ENCODE data around the gene TP53RK. TPM values are rescaled to one million over a fixed set of nuclear protein-coding genes. Genes with fewer than 3 reads are reported as not detected.

Gene TP53RK
- total and polyA plus RNA-seq, 7 donors, result 8.4 to 24.4 (median 10.2) TPM

GRCh38 chr20:46648903-46649649, 40.2 kb downstream of the TP53RK start:
- Histone ChIP-seq H3K4me3 (no peak overlapping the region), H3K4me1 (peaks cover 0 to 11% (median 4%) of the 10 kb centered on the region in 4 donors), H3K9me3 (no peaks in the 10 kb centered on the region), H3K36me3 (no peaks in the 10 kb centered on the region), H3K27ac (no peak overlapping the region), H3K27me3 (peaks cover 0 to 38% (median 0%) of the 10 kb centered on the region in 3 donors)
- no peak for TF ChIP-seq EP300 (IDR thresholded peaks at IDR 0.05)
- TF ChIP-seq POLR2A (IDR thresholded peaks at IDR 0.05), result no peak
- TF ChIP-seq CTCF (IDR thresholded peaks at IDR 0.05), result no peak
- TF ChIP-seq POLR2AphosphoS5 (IDR thresholded peaks at IDR 0.05), result no peak
- 60 to 74% methylated on average over 8 of the region's 8 CpGs for WGBS, 2 donors
- intact Hi-C loops (cut with DNase I), result no loop called here
- DNase-seq, result no peak

DNA sequence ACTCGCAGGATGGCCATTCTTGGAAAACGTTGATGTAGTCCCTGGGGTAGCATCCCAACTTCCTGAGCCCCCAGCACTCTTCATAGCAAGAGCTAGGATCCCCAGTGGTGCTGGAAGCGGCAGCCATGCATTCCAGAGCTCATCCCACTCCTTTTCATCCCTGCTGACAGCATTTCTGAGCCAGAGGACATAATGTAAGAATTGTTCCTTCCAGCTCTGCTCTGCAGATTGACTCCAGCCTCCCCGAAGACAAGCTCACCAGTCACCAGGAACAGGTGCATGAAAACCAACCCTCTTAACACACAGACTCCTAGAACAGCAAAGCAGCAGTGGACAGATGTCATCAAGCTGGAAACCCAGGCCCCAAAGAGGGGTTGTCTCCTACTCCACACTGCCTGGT, 41.8 kb downstream of the TP53RK start:
- TF ChIP-seq CTCF (IDR thresholded peaks at IDR 0.05) (no peak), POLR2AphosphoS5 (IDR thresholded peaks at IDR 0.05) (no peak), POLR2A (IDR thresholded peaks at IDR 0.05) (no peak), EP300 (IDR thresholded peaks at IDR 0.05) (no peak)
- WGBS, 2 donors, result 50 to 54% methylated on average over 4 of the region's 4 CpGs
- Histone ChIP-seq H3K9me3 (no peaks in the 10 kb centered on the region), H3K4me1 (peaks cover 0 to 11% (median 4%) of the 10 kb centered on the region in 4 donors), H3K27me3 (peaks cover 0 to 23% (median 0%) of the 10 kb centered on the region in 3 donors), H3K36me3 (no peaks in the 10 kb centered on the region), H3K27ac (no peak overlapping the region), H3K4me3 (no peak overlapping the region)
- intact Hi-C loops (cut with DNase I), result no loop called here
- DNase-seq, result no peak

DNA sequence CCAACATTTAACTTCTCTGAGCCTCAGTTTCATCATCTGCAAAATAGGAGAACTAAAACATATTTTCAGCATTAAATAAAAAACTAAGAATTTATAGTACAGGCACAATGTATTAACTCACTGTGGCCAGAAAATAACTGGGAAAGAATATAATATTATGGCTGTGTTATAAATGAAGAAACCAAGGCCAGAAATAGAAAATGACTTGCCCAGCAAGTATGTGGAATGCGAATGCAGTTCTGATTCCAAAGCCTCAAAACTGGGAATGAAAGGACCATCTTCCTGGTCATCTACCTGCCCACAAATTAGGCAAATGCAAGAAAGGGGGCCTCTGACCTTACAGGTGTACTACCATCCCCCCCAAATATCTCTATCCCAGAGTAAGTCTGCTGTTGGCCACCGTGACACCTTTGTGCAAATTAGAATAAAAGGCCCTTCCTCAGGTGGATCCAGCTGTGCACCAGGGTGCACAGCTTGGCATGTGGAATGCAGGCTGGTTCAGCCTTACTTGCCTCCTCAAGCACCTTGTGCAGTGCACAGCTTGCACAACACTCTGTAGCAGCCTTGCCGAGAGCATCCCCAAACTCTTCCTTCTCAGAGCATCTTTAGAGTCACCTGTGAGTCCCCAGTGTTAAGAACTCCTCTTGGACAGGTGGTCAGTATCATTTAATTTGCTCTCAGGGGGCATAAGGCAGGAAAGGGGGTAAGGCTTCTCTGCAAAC, 42.4 kb downstream of the TP53RK start:
- TF ChIP-seq CTCF (IDR thresholded peaks at IDR 0.05) (no peak), EP300 (IDR thresholded peaks at IDR 0.05) (no peak)
- Histone ChIP-seq H3K9me3 (no peaks in the 10 kb centered on the region), H3K27me3 (peaks cover 0 to 17% (median 0%) of the 10 kb centered on the region in 3 donors), H3K4me3 (no peak overlapping the region), H3K27ac (no peak overlapping the region), H3K4me1 (peaks cover 0 to 11% (median 4%) of the 10 kb centered on the region in 4 donors), H3K36me3 (no peaks in the 10 kb centered on the region)
- DNase-seq, result no peak
- intact Hi-C loops (cut with DNase I), result no loop called here
- WGBS, 2 donors, result 80 to 91% methylated on average over 3 of the region's 3 CpGs

GRCh38 chr20:46646122-46646521, 43.1 kb downstream of the TP53RK start:
- Histone ChIP-seq H3K27ac (no peak overlapping the region), H3K9me3 (no peaks in the 10 kb centered on the region), H3K27me3 (peaks cover 0 to 10% (median 0%) of the 10 kb centered on the region in 3 donors), H3K4me1 (peaks cover 0 to 7% (median 2%) of the 10 kb centered on the region in 4 donors), H3K36me3 (no peaks in the 10 kb centered on the region), H3K4me3 (no peak overlapping the region)
- TF ChIP-seq POLR2AphosphoS5 (IDR thresholded peaks at IDR 0.05), result no peak
- TF ChIP-seq EP300 (IDR thresholded peaks at IDR 0.05), result no peak
- no peak for TF ChIP-seq POLR2A (IDR thresholded peaks at IDR 0.05)
- TF ChIP-seq CTCF (IDR thresholded peaks at IDR 0.05), result no peak
- intact Hi-C loops (cut with DNase I), result no loop called here
- no peak for DNase-seq
- WGBS, 2 donors, result 63 to 72% methylated on average over 4 of the region's 4 CpGs
